Testis (tissue), 3 donors: Measurements from ENCODE around the gene PKP2. TPM values are rescaled to one million over a fixed set of nuclear protein-coding genes. Genes with fewer than 3 reads are reported as not detected.

Experiments
- DNase-seq: peaks from one replicate; pipeline ENCODE4 v3.0.0-alpha.2; 2019
- H3K27ac ChIP-seq, 2 donors: fragments of 200-600 bp; sonication (generic); one replicate each; pipeline ENCODE4 v1.5.1; 2019
- H3K27me3 ChIP-seq: fragments of 200-600 bp; sonication (generic); one replicate; pipeline ENCODE4 v1.5.1; 2019
- H3K36me3 ChIP-seq: fragments of 200-600 bp; sonication (generic); one replicate; pipeline ENCODE4 v1.5.1; 2017; ENCODE audit warnings: low read depth; ENCODE audit errors: missing control alignments
- H3K4me1 ChIP-seq: fragments of 200-600 bp; sonication (generic); one replicate; pipeline ENCODE4 v1.5.1; 2019
- H3K4me3 ChIP-seq, 2 donors: fragments of 200-600 bp; sonication (generic); one replicate each; pipeline ENCODE4 v1.5.1; 2017 to 2019
- H3K9me3 ChIP-seq: fragments of 200-600 bp; sonication (generic); one replicate; pipeline ENCODE4 v1.5.1; 2017
- POLR2A ChIP-seq: fragments of 450-650 bp; IDR thresholded peaks from one replicate; pipeline ENCODE4 v1.6.1; 2017; ENCODE audit warnings: antibody characterized with exemption, mild to moderate bottlenecking, moderate library complexity
- WGBS, 2 donors: methylation state at CpG; one replicate each; pipeline ENCODE4 v1.1.5; 2018; 5-methylcytosine and 5-hydroxymethylcytosine counted together
- intact Hi-C: fragments of 100-400 bp; cut with DNase I; formaldehyde crosslinking; loops from one replicate; pipeline ENCODE4 v1.15.1; 2023; ENCODE audit warnings: low total_unique reads
- polyA plus RNA-seq: library from polyadenylated mRNA; stranded (reverse); fragments of 350-450 nt; fragmentation: Illumina TruSeq; extraction: RNeasy Lipid Tissue Mini Kit (QIAGEN cat#74804); gene quantifications from one replicate; pipeline ENCODE4 v1.2.3, GENCODE V29; 2014; ENCODE audit warnings: low read depth, low replicate concordance; ENCODE audit not compliant: insufficient read depth
- total RNA-seq, 2 donors: library from RNA; depleted of rRNA; stranded (reverse); fragments of >200 nt; gene quantifications; one replicate each; pipeline ENCODE4 v1.2.3, GENCODE V29; 2016
- TF ChIP-seq, protein P1 (sequence below), 3 experiments: fragments of 450-650 bp in 2 of 3; fragments of 200-600 bp in 1 of 3; sonication (generic) in 1 of 3; IDR thresholded peaks; one replicate each; pipeline ENCODE4 v1.5.1; 2016 to 2019; ENCODE audit warnings: antibody characterized with exemption in 3 of 3, mild to moderate bottlenecking in 2 of 3, moderate library complexity in 1 of 3

Gene PKP2
- total and polyA plus RNA-seq, 3 donors from 2014 or later = 14.8 to 22.3 (median 18.9) TPM

DNA sequence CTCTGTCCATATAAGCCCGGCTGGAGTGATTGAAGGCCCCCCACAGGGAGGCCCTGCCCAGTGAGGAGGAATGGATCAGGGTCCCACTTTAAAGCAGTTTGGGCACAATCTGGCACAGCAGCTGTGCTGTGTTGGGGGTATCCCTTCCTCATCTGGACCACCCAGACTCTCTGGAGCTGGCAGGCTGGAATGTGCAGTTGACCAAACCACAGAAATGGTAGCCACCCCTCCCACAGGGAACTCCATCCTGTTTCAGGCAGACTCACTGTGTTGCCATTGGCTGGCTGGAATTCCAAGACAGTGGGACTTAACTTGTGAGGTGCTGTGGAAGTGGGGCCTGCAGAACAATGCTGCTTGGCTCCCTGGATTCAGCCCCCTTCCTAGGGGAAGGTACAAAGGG, 87.4 kb downstream of the PKP2 start:
- WGBS, 2 donors = 0% methylated on average over 1 of the region's 1 CpG
- intact Hi-C loops = no loop called here

DNA sequence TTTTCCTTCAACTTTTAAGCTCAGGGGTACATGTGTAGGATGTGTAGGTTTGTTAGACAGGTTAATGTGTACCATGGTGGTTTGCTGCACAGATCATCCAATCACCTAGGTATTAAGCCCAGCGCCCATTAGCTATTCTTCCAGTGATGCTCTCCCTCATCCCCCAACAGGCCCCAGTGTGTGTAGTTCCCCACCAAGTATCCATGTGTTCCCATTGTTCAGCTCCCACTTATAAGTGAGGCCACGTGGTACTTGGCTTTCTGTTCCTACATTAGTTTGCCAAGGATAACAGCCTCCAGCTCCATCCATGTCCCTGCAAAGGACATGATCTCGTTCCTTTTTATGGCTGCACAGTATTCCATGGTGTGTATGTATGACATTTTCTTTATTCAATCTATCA, 92.3 kb downstream of the PKP2 start:
- no peaks in the 10 kb centered on the region for H3K36me3 ChIP-seq
- no peaks in the 10 kb centered on the region for H3K4me1 ChIP-seq
- intact Hi-C loops = no loop called here
- no peak overlapping the region for H3K27ac ChIP-seq
- no peak overlapping the region for H3K4me3 ChIP-seq
- no peak for TF ChIP-seq POLR2A
- TF ChIP-seq, protein P1, sequence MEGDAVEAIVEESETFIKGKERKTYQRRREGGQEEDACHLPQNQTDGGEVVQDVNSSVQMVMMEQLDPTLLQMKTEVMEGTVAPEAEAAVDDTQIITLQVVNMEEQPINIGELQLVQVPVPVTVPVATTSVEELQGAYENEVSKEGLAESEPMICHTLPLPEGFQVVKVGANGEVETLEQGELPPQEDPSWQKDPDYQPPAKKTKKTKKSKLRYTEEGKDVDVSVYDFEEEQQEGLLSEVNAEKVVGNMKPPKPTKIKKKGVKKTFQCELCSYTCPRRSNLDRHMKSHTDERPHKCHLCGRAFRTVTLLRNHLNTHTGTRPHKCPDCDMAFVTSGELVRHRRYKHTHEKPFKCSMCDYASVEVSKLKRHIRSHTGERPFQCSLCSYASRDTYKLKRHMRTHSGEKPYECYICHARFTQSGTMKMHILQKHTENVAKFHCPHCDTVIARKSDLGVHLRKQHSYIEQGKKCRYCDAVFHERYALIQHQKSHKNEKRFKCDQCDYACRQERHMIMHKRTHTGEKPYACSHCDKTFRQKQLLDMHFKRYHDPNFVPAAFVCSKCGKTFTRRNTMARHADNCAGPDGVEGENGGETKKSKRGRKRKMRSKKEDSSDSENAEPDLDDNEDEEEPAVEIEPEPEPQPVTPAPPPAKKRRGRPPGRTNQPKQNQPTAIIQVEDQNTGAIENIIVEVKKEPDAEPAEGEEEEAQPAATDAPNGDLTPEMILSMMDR (IDR thresholded peaks at IDR 0.05) = no peak
- no peak for DNase-seq
- no peaks in the 10 kb centered on the region for H3K9me3 ChIP-seq
- H3K27me3 ChIP-seq = no peaks in the 10 kb centered on the region
- 87 to 88% methylated on average over 3 of the region's 3 CpGs for WGBS, 2 donors

More for the DNA sequence above, 87.4 kb downstream of the PKP2 start:
- no peak overlapping the region for H3K4me3 ChIP-seq
- TF ChIP-seq, protein P1 (IDR thresholded peaks at IDR 0.05) = no peak
- TF ChIP-seq POLR2A = no peak
- H3K9me3 ChIP-seq = no peaks in the 10 kb centered on the region
- no peaks in the 10 kb centered on the region for H3K4me1 ChIP-seq
- no peak for DNase-seq
- H3K27ac ChIP-seq = no peak overlapping the region
- no peaks in the 10 kb centered on the region for H3K27me3 ChIP-seq
- H3K36me3 ChIP-seq = no peaks in the 10 kb centered on the region

DNA sequence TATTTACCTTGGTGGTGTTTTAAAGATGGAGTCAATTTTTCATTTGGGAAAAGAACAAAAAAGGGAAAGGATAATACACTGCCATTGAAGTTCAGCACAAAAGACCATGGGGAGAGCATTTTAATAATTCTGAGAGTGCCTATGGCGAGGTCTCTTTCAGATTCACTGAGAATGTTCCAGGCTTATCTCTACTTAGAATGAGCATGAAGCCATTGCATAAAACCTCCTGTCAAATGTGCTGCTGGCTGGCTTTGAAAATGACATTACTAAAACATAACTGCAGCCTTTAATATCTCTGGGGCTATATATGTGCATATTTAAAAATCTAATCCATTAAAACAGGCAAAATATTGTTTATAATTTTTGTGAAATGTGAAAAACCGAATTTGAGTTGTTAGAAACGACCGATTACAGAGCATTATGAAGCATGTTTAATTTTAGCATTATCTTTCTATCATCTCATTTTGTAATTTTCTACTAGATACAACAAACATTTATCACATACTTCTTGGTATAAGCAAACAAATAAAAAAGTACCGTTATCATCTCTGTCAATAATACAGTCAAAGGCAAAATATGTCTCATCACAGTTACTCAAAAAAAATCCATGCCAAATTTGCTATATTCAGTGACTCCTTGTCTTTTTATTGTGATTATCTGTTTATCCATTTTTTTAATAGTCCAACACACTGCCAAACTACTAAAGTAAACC, 95.2 kb downstream of the PKP2 start:
- Histone ChIP-seq H3K27ac (no peak overlapping the region), H3K27me3 (no peaks in the 10 kb centered on the region), H3K4me3 (no peak overlapping the region), H3K9me3 (no peaks in the 10 kb centered on the region), H3K4me1 (no peaks in the 10 kb centered on the region), H3K36me3 (no peaks in the 10 kb centered on the region)
- intact Hi-C loops = no loop called here
- no peak for DNase-seq
- WGBS, 2 donors = 80 to 89% methylated on average over 5 of the region's 5 CpGs
- no peak for TF ChIP-seq POLR2A
- TF ChIP-seq, protein P1 (IDR thresholded peaks at IDR 0.05) = no peak

DNA sequence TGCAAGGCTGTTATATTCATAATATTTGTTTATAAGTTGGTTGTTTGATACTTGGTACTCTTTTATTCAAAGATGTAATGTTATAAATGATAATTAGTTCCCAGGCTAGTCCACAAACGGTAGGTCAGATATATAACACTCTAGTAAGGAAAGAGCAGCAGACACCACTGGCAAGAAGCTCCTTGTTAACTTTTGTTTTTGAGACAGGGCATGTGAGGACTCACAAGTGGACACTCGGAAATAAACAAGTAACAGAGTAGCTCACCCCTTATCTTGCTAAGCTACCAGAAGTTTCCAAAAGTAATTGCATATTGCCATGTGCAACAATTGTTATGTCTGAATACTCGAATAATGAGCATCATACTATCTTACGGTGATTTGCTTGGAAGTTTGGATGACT, 102.3 kb downstream of the PKP2 start:
- no peak overlapping the region for H3K4me3 ChIP-seq
- H3K9me3 ChIP-seq = no peaks in the 10 kb centered on the region
- H3K36me3 ChIP-seq = no peaks in the 10 kb centered on the region
- no peak for DNase-seq
- TF ChIP-seq, protein P1 (IDR thresholded peaks at IDR 0.05) = no peak
- TF ChIP-seq POLR2A = no peak
- intact Hi-C loops = no loop called here
- no peaks in the 10 kb centered on the region for H3K27me3 ChIP-seq
- WGBS, 2 donors = 38 to 39% methylated on average over 4 of the region's 4 CpGs
- no peaks in the 10 kb centered on the region for H3K4me1 ChIP-seq
- H3K27ac ChIP-seq = no peak overlapping the region

DNA sequence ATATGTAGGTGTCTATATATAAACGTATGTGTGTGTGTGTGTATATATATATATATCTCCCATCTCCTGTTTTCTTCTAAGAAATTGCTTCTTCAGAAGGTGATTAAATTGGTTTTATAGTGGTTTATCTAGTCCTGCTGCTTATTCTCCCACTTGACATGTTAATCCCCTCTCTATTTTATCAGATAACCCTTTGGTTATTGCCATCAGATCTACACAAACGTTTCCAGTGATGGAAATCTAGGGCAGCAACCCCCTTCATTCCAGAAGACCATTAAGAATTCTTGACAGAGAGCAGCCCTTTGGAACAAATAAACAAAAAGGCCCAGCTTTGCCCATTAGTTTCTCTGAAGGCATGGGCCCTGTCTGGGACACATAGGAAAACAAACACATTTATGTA, 106.7 kb downstream of the PKP2 start:
- Histone ChIP-seq H3K36me3 (no peaks in the 10 kb centered on the region), H3K9me3 (no peaks in the 10 kb centered on the region), H3K27me3 (no peaks in the 10 kb centered on the region), H3K4me1 (no peaks in the 10 kb centered on the region), H3K27ac (no peak overlapping the region), H3K4me3 (no peak overlapping the region)
- 49 to 58% methylated on average over 2 of the region's 2 CpGs for WGBS, 2 donors
- intact Hi-C loops = no loop called here
- no peak for TF ChIP-seq POLR2A
- TF ChIP-seq, protein P1 (IDR thresholded peaks at IDR 0.05) = no peak
- no peak for DNase-seq
